ENCODE data around the gene PCDHGB2.
"Not testable (repeated sequence)": the region's sequence is repeated elsewhere in the genome, so short reads cannot be mapped to it uniquely, and the experiment has no call there.

The PCDHGB2 gene

GRCh38 chr5:141349917-141350619 is 9.7 kb upstream of the PCDHGB2 start, which contains the start of gene PCDHGB1:
Gene PCDHGB1 (plus strand): TSS chr5:141350099. CDS start chr5:141350261, 162 bp downstream.
- DNase-seq (ENCODE audit: low read depth): peak; percentile 16

GRCh38 chr5:141351591-141351990 is 8.2 kb upstream of the PCDHGB2 start:
- DNase-seq (ENCODE audit: low read depth): no peak

- no peak for DNase-seq (ENCODE audit: low read depth)
Observed at GRCh38 chr5:141354900-141355469, 4.8 kb upstream of the PCDHGB2 start, which contains the start of gene PCDHGA4. Gene PCDHGA4 (plus strand): TSS chr5:141355021. CDS start chr5:141355108, 87 bp downstream.

- no peak for DNase-seq (ENCODE audit: low read depth)
Observed at GRCh38 chr5:141355641-141356040, 4.2 kb upstream of the PCDHGB2 start.

GRCh38 chr5:141356133-141356532 is 3.7 kb upstream of the PCDHGB2 start:
- DNase-seq (ENCODE audit: low read depth): no peak

GRCh38 chr5:141356950-141357349 is 2.8 kb upstream of the PCDHGB2 start:
- no peak for DNase-seq (ENCODE audit: low read depth)

- DNase-seq (ENCODE audit: low read depth): no peak
Observed at GRCh38 chr5:141360685-141361084, 891 bp downstream of the PCDHGB2 start.

GRCh38 chr5:141362719-141363118 is 2.9 kb downstream of the PCDHGB2 start:
- no peak for DNase-seq (ENCODE audit: low read depth)

- no peak for DNase-seq (ENCODE audit: low read depth)
Observed at GRCh38 chr5:141363952-141364660, 4.3 kb downstream of the PCDHGB2 start, which contains the start of gene PCDHGA5. Gene PCDHGA5 (plus strand): TSS chr5:141364162. CDS start chr5:141364331, 169 bp downstream.

- no peak for DNase-seq (ENCODE audit: low read depth)
Observed at GRCh38 chr5:141366016-141366896, 6.5 kb downstream of the PCDHGB2 start.

- no peak for DNase-seq (ENCODE audit: low read depth)
Observed at GRCh38 chr5:141369994-141370848, 10.4 kb downstream of the PCDHGB2 start, which contains the start of gene PCDHGB3. Gene PCDHGB3 (plus strand): TSS chr5:141370242. CDS start chr5:141370395, 153 bp downstream.

- DNase-seq (ENCODE audit: low read depth): no peak
Observed at GRCh38 chr5:141371572-141372475, 12.0 kb downstream of the PCDHGB2 start.

GRCh38 chr5:141373673-141374317 is 14.0 kb downstream of the PCDHGB2 start, which contains the start of gene PCDHGA6:
Gene PCDHGA6 (plus strand): TSS chr5:141373891. CDS start chr5:141374084, 193 bp downstream.
- DNase-seq (ENCODE audit: low read depth): no peak

GRCh38 chr5:141374627-141375026 is 14.8 kb downstream of the PCDHGB2 start:
- DNase-seq (ENCODE audit: low read depth): no peak

- not testable (repeated sequence) for DNase-seq (ENCODE audit: low read depth)
Observed at GRCh38 chr5:141375444-141376155, 15.8 kb downstream of the PCDHGB2 start.

GRCh38 chr5:141382469-141383294 is 22.9 kb downstream of the PCDHGB2 start, which contains the start of gene PCDHGA7:
Gene PCDHGA7 (plus strand): TSS chr5:141382742. CDS start chr5:141382900, 158 bp downstream.
- DNase-seq (ENCODE audit: low read depth): no peak

GRCh38 chr5:141383345-141383744 is 23.6 kb downstream of the PCDHGB2 start:
- DNase-seq (ENCODE audit: low read depth): no peak

All from activated T-cell treated with anti-CD3 and anti-CD28 coated beads for 48 hours (primary cell).